HEK293 (cell line): ENCODE measurements around the gene CFAP57.

Experiments used
- CTCF ChIA-PET: fragments of 350-600 bp; formaldehyde crosslinking; extraction: SDS; loops from one replicate; lab custom pipeline; 2021; ENCODE audit warnings: antibody characterized with exemption; lab: Yijun Ruan, JAX
- POLR2A ChIA-PET: fragments of 300-600 bp; formaldehyde crosslinking; extraction: SDS; loops from one replicate; lab custom pipeline; 2020; ENCODE audit warnings: antibody characterized with exemption, inconsistent platforms; lab: Yijun Ruan, JAX
- H3K27ac ChIP-seq: fragments of 200-500 bp; sonication (Bioruptor generic); 2 replicates; pipeline ENCODE4 v1.5.1; 2014; ENCODE audit warnings: low read depth, low read length, control low read depth, inconsistent platforms; ENCODE audit errors: extremely low read depth
- H3K36me3 ChIP-seq, 2 experiments: fragments of 200-500 bp in 1 of 2; sonication (Bioruptor generic) in 1 of 2; 1 replicate in 1 of 2; 2 replicates in 1 of 2; pipeline ENCODE4 v1.5.1; 2014 to 2017; ENCODE audit warnings: inconsistent platforms in 2 of 2, low read length in 2 of 2; ENCODE audit not compliant: control insufficient read depth in 2 of 2, insufficient read depth in 1 of 2
- H3K4me1 ChIP-seq: fragments of 200-500 bp; sonication (Bioruptor generic); 2 replicates; pipeline ENCODE4 v1.5.1; 2014; ENCODE audit warnings: mild to moderate bottlenecking, low read length, inconsistent platforms; ENCODE audit not compliant: control insufficient read depth, insufficient read depth
- H3K4me3 ChIP-seq: 2 replicates; pipeline ENCODE4 v1.5.1; 2011; ENCODE audit warnings: low read depth, mild to moderate bottlenecking, control low read depth, low read length, moderate library complexity
- H3K9me3 ChIP-seq: fragments of 200-500 bp; sonication (Bioruptor generic); 2 replicates; pipeline ENCODE4 v1.5.1; 2014; ENCODE audit warnings: low read depth, low read length, inconsistent platforms; ENCODE audit not compliant: control insufficient read depth, insufficient read depth
- ATF2 ChIP-seq: fragments of 450-650 bp; formaldehyde crosslinking; IDR thresholded peaks from 2 replicates; pipeline ENCODE4 v1.5.1; 2016; ENCODE audit warnings: missing biosample characterization, missing genetic modification characterization, low read depth
- EGR2 ChIP-seq: fragments of 450-650 bp; formaldehyde crosslinking; IDR thresholded peaks from 2 replicates; pipeline ENCODE4 v1.5.1; 2016; ENCODE audit warnings: low read depth, missing biosample characterization, missing genetic modification characterization
- GFI1B ChIP-seq: fragments of 450-650 bp; formaldehyde crosslinking; IDR thresholded peaks from 2 replicates; pipeline ENCODE4 v1.5.1; 2016; ENCODE audit warnings: missing biosample characterization, missing genetic modification characterization
- INSM2 ChIP-seq: fragments of 450-650 bp; formaldehyde crosslinking; IDR thresholded peaks from 2 replicates; pipeline ENCODE4 v1.5.1; 2016; ENCODE audit warnings: missing biosample characterization, missing genetic modification characterization
- MEIS1 ChIP-seq: sonication (generic); formaldehyde crosslinking; IDR thresholded peaks from 2 replicates; pipeline ENCODE4 v1.8.1; 2022; ENCODE audit warnings: missing genetic modification reagents, mild to moderate bottlenecking, borderline replicate concordance
- PRDM4 ChIP-seq: fragments of 450-650 bp; formaldehyde crosslinking; IDR thresholded peaks from 2 replicates; pipeline ENCODE4 v1.5.1; 2017; ENCODE audit warnings: missing biosample characterization, missing genetic modification characterization
- WT1 ChIP-seq: fragments of 450-650 bp; formaldehyde crosslinking; IDR thresholded peaks from 2 replicates; pipeline ENCODE4 v1.5.1; 2016; ENCODE audit warnings: missing biosample characterization, missing genetic modification characterization
- ZBTB6 ChIP-seq: fragments of 450-650 bp; formaldehyde crosslinking; IDR thresholded peaks from 2 replicates; pipeline ENCODE4 v1.5.1; 2017; ENCODE audit warnings: missing biosample characterization, missing genetic modification characterization
- ZNF16 ChIP-seq: fragments of 450-650 bp; formaldehyde crosslinking; IDR thresholded peaks from 2 replicates; pipeline ENCODE4 v1.5.1; 2016; ENCODE audit warnings: low read depth, missing biosample characterization, missing genetic modification characterization
- ZNF211 ChIP-seq: fragments of 450-650 bp; formaldehyde crosslinking; IDR thresholded peaks from 2 replicates; pipeline ENCODE4 v1.5.1; 2016; ENCODE audit warnings: low read depth, missing biosample characterization, missing genetic modification characterization
- ZNF292 ChIP-seq: fragments of 450-650 bp; formaldehyde crosslinking; IDR thresholded peaks from 2 replicates; pipeline ENCODE4 v1.5.1; 2016; ENCODE audit warnings: low read depth, missing biosample characterization, missing genetic modification characterization, borderline replicate concordance
- ZNF302 ChIP-seq: fragments of 450-650 bp; formaldehyde crosslinking; IDR thresholded peaks from 2 replicates; pipeline ENCODE4 v1.5.1; 2016; ENCODE audit warnings: missing biosample characterization, missing genetic modification characterization, low read depth
- ZNF48 ChIP-seq: fragments of 450-650 bp; formaldehyde crosslinking; IDR thresholded peaks from 2 replicates; pipeline ENCODE4 v1.5.1; 2016; ENCODE audit warnings: missing biosample characterization, missing genetic modification characterization
- ZNF514 ChIP-seq: fragments of 450-650 bp; formaldehyde crosslinking; IDR thresholded peaks from 2 replicates; pipeline ENCODE4 v1.5.1; 2016; ENCODE audit warnings: missing biosample characterization, missing genetic modification characterization
- ZNF571 ChIP-seq: fragments of 450-650 bp; formaldehyde crosslinking; IDR thresholded peaks from 2 replicates; pipeline ENCODE4 v1.5.0; 2017; ENCODE audit warnings: missing biosample characterization, missing genetic modification characterization
- ZNF624 ChIP-seq: fragments of 450-650 bp; formaldehyde crosslinking; IDR thresholded peaks from 2 replicates; pipeline ENCODE4 v1.5.1; 2017; ENCODE audit warnings: missing biosample characterization, missing genetic modification characterization
- ZNF629 ChIP-seq: fragments of 450-650 bp; formaldehyde crosslinking; IDR thresholded peaks from 2 replicates; pipeline ENCODE4 v1.5.1; 2017; ENCODE audit warnings: missing biosample characterization, missing genetic modification characterization
- ZNF664 ChIP-seq: fragments of 450-650 bp; formaldehyde crosslinking; IDR thresholded peaks from 2 replicates; pipeline ENCODE4 v1.5.1; 2016; ENCODE audit warnings: missing biosample characterization, missing genetic modification characterization
- ZNF677 ChIP-seq: fragments of 450-650 bp; IDR thresholded peaks from 2 replicates; pipeline ENCODE4 v1.5.0; 2018; ENCODE audit warnings: missing biosample characterization, mild to moderate bottlenecking, missing genetic modification characterization, moderate library complexity
- ZNF785 ChIP-seq: fragments of 450-650 bp; formaldehyde crosslinking; IDR thresholded peaks from 2 replicates; pipeline ENCODE4 v1.5.1; 2016; ENCODE audit warnings: missing biosample characterization, missing genetic modification characterization
- ZSCAN16 ChIP-seq: fragments of 450-650 bp; formaldehyde crosslinking; IDR thresholded peaks from 2 replicates; pipeline ENCODE4 v1.5.1; 2016; ENCODE audit warnings: missing biosample characterization, missing genetic modification characterization
- TF ChIP-seq, protein P1 (sequence below): fragments of 450-650 bp; formaldehyde crosslinking; IDR thresholded peaks from 2 replicates; pipeline ENCODE4 v1.5.1; 2017; ENCODE audit warnings: missing biosample characterization, missing genetic modification characterization

CFAP57 gene

GRCh38 chr1:43123031-43123430, 49.1 kb upstream of the CFAP57 start:
- TF ChIP-seq EGR2 (0 out of 2 replicates have a peak, but pooled peaks have one; percentile 3), ZNF785 (tag by site-specific recombination) (no peak), ZNF571 (tag by site-specific recombination) (no peak)
- TF ChIP-seq, protein P1, sequence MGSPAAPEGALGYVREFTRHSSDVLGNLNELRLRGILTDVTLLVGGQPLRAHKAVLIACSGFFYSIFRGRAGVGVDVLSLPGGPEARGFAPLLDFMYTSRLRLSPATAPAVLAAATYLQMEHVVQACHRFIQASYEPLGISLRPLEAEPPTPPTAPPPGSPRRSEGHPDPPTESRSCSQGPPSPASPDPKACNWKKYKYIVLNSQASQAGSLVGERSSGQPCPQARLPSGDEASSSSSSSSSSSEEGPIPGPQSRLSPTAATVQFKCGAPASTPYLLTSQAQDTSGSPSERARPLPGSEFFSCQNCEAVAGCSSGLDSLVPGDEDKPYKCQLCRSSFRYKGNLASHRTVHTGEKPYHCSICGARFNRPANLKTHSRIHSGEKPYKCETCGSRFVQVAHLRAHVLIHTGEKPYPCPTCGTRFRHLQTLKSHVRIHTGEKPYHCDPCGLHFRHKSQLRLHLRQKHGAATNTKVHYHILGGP (tag by site-specific recombination) = no peak
- Histone ChIP-seq H3K4me3 (no peak overlapping the region), H3K27ac (no peak overlapping the region), H3K36me3 (no peaks in the 10 kb centered on the region), H3K4me1 (no peaks in the 10 kb centered on the region), H3K9me3 (no peaks in the 10 kb centered on the region)
- CTCF ChIA-PET = no interaction called here
- POLR2A ChIA-PET = no interaction called here

- no peaks in the 10 kb centered on the region for H3K9me3 ChIP-seq
- POLR2A ChIA-PET = no interaction called here
Observed at GRCh38 chr1:43128816-43129215, 43.3 kb upstream of the CFAP57 start.

DNA sequence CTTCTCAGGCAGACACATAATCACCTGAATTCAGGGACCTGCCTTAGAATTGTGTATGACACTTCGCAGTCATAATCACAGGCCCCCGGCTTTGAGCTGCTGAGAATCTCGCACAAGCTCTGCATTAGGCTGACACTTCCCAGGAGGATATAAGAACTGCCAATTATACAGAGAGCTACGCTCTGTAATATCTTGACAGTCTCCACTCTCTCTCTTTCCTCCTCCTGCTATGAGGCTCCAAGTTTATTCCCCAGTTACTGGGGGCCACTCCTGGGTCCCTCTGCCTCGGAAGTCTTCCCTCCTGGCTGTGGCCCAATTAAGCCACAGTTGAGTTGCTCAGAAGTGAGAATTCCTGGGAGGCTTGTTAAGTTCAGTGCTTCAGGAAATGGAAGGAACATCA, 42.7 kb upstream of the CFAP57 start:
- peaks cover 0 to 10% of the 10 kb centered on the region in 2 experiments; a peak in 1 of 3 replicates for H3K36me3 ChIP-seq
- no peaks in the 10 kb centered on the region for H3K4me1 ChIP-seq
- ChIA-PET CTCF (interaction anchor here (0.6 kb wide), 1 partner anchor 56 kb away, joined by 4 read pairs; no protein-coding TSS in a partner anchor), POLR2A (no interaction called here)
- H3K27ac ChIP-seq = no peak overlapping the region
- H3K4me3 ChIP-seq = no peak overlapping the region
- H3K9me3 ChIP-seq = no peaks in the 10 kb centered on the region
- TF ChIP-seq ZNF16 (no peak), ZNF302 (tag by site-specific recombination) (no peak), ZNF785 (tag by site-specific recombination) (no peak), ZNF624 (tag by site-specific recombination) (no peak), ZNF677 (tag by site-specific recombination) (no peak), ZBTB6 (tag by site-specific recombination) (no peak), ZNF514 (tag by site-specific recombination) (no peak), ZNF664 (tag by site-specific recombination) (no peak), PRDM4 (tag by site-specific recombination) (no peak), ZSCAN16 (tag by site-specific recombination) (no peak), WT1 (tag by site-specific recombination) (no peak)

More at GRCh38 chr1:43128816-43129215, 43.3 kb upstream of the CFAP57 start:
- TF ChIP-seq ATF2 (tag by site-specific recombination) = peak; percentile 70; the same call in 1 of the 2 replicates
- no peak for TF ChIP-seq ZNF211 (tag by site-specific recombination)
- no peak for TF ChIP-seq MEIS1 (CRISPR knock-in tag)
- TF ChIP-seq INSM2 (tag by site-specific recombination) = no peak
- no peak for TF ChIP-seq ZNF292 (tag by site-specific recombination)
- no peak for TF ChIP-seq ZNF629 (tag by site-specific recombination)
- TF ChIP-seq ZNF48 (tag by site-specific recombination) = no peak
- no peak for TF ChIP-seq ZNF16
- TF ChIP-seq GFI1B (tag by site-specific recombination) = no peak
- Histone ChIP-seq H3K4me3 (no peak overlapping the region), H3K36me3 (peaks cover 0 to 10% of the 10 kb centered on the region in 2 experiments; a peak in 1 of 3 replicates), H3K27ac (no peak overlapping the region), H3K4me1 (no peaks in the 10 kb centered on the region)
- CTCF ChIA-PET = no interaction called here
